Measurements from ENCODE around the gene LPCAT4.

LPCAT4 gene

DNA sequence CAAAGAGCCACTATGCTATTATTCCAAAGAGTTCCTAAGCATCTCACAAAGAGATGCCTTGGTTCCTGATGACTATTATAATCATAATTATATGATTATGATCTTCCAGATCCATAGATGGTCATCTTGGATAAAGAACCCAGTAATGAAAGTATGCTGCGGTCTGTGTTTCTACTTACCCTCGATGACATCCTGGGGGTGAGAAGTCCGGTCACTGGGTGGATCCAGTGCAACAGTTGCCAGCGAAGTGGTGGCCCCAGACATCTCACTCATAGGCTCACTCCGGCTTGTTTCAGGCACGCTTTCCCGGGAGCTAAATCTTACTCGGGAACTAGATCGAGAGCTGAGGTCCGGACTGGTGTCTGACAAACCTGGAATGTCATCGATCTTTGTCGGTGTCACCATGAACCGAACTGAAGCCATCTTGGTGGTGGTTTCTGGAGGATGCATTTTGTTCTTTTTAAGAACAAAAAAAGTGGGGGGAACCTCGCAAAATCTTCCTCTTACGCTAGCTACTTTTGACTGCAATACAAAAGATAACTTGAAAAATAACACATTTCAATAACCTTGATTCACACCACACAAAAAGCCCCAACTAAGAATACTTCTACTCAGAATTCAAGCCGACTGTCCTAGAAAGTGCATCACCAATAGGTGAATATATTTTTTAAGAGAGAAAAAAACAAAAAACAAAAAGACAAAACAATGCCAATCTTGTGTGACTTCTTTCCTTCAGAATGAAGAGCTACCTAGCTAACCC is 30.6 kb downstream of the LPCAT4 start:
- no peak for FAIRE-seq

DNA sequence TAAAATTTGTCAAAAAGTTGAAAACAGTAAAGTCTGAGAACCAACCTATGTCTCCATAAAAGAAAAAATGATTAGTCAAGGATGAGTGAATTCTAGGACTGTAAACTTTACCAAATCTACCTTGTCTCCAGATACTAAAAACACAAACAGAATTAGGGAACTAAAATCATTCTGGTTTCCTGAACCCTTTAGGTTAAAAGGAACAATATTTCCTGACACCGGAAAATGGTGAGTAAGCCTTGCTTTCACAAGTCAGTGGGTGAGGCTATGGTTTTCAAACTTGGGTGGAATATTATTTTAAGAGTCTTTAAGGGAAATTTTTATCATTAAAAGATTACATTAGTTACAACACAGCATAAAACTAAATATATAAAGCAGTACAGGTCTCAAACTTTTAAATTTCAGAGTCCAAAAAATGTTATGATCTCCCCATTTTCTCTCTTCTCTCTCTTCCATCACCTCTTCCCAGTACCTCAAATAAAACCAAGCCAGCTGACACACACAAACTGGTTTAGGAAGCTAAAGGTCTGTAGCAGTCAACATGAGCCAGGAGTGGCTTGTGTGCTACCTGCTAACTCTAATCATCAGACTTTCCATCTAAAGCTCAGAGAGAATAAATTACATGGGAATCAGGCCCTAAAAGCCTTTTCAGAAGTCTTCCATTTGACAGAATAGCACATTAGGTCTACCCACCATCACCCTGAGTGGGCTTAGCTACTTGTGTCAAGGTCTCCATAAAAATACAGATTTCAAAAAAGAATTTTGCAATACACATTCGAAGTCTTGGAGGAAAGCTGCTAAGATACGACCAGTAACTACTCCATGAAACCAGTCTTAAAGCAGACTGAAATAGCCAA is 31.6 kb downstream of the LPCAT4 start:
- FAIRE-seq = no peak

DNA sequence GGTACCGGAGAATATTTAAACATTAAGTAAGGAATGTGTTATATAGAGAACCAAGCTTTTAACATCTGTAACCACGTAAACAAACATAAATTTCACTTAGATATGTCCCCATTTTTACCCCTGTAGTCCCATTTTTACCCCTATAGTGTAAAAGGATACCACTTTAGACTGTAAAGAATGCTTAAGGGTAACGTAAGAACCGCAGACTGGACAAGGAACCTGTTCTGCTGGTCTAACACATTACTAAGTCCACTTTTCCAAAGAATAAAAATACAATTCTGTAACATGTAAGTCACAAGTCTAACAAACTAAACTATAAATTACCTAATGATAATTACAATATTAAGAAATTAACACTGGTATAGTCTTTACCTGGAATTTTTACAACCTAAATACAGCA is 32.3 kb downstream of the LPCAT4 start:
- FAIRE-seq = no peak

DNA sequence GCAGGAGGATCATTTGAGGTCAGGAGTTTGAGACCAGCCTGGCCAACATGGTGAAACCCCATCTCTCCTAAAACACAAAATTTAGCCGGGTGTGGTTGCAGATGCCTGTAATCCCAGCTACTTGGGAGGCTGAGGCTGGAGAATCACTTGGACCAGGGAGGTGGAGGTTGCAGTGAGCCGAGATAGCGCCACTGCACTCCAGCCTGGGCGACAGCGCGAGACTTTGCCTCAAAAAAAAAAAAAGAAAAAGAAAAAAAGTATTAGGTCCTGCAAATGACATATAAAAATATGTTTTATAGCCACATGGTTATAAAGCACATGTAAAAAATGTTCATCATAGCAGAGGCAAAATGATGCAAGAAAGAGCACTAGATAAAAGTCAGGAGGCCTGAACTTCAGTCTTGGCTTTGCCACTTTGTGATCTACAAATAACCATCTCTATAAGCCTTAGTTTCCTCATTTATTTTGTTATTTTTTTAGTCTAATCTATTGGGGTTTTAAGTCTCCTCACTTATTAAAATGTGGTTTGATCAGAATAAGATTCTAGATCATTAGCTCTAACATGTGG is 34.4 kb downstream of the LPCAT4 start:
- FAIRE-seq = no peak

DNA sequence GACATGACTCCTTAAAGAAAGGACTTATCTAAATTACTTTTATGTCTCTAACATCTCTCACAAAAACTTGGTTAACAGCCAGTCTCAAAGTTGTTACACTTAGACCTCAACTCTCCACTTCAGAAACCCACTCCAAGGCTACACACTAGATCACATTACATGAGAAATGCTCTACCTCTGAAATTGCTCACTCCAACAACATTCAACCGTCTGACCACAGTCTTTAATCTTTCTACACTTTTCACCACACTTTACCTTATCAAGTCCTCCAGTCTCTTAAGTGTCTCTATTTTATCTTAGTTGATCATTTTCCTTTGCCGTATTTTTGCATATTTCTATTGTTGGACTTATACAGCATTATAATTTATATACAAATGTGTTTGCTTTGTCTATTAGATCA is 35.2 kb downstream of the LPCAT4 start:
- no peak for FAIRE-seq

DNA sequence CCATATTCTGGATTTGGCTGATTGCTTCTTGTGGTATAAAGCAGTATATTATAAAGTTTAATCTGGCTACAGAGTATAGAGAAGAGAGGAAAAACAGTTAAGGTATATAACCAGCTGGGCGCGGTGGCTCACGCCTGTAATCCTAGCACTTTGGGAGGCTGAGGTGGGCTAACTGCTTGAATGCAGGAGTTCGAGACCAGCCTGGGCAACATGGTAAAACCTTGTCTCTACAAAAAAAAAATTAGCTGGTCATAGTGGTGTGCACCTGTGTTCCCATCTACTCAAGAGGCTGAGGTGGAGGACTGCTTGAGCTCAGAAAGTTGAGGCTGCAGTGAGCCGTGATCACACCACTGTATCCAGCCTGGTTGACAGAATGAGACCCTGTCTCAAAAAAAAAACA is 36.7 kb downstream of the LPCAT4 start:
- FAIRE-seq = no peak

DNA sequence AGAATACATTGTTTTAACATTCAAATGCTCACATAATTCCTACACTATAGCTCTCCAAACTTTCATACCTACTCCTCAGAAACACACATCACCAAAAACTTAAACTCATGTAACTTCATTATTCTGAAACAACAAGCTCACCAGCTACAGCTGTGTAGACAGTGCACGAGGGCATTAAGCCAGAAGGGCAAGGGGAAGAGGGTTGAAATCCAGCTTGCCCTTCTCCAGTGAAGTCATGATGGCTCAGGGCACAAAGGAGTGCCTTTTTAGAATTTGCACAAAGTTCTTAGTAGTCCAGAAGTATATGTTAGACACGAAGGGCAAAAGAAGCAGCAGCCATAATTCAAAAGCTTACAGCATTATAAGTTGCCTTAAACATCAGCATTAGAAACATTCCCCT is 38.0 kb downstream of the LPCAT4 start:
- no peak for FAIRE-seq

DNA sequence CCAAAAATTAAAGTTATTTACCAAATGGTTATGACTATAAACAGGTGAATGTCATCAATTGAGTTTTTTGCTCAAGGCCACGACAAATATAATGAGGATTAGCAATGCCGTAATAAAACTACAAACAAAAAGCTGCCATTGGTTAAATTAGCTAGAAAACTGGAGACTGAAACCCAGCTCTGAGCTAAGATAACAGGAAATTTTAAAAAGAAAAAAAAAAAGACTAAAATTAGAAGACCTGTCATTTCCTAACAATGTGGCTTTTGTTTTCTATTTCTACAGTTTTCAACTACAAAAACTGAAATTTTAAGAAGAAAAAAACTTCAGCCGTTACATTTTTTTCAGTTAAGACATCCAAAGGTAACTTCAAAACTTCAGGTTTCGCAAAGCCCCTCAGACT is 39.1 kb downstream of the LPCAT4 start:
- FAIRE-seq = no peak

DNA sequence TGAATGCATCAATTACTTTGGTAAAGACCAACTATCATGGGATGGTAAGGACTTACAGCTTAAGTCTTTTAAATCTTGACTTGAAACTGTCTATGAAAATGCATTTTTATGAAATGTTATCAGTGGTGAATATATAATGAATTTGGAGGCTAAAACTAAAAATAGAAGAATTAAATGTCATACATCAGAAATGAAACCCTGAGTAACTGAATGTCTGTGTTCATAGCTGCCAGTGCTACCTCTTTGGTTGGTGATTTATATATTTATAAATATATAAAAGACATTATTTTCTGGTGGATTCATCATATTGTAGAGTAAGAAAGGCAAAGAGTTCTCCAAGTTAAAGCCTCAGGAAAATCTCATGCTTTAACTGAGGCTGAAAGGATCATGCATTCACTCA is 41.6 kb downstream of the LPCAT4 start:
- FAIRE-seq = no peak

DNA sequence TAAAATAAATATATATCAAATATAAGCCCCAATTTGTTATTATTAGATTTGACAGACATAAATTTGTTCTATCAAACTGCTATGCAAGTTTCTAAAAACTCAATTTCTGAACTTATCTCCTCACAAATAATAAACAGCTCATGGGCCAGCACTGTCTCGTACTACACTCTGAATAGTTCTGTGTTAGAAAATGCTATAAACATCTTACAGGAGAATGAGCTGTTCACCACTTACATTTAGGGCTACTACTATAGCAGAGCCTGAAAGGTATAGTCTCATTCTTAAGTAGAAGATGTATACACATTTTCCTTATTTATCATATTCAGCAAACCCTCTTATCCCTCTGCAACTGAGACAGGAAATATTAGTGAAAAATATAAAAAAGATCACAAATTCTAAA is 42.1 kb downstream of the LPCAT4 start:
- FAIRE-seq = no peak

DNA sequence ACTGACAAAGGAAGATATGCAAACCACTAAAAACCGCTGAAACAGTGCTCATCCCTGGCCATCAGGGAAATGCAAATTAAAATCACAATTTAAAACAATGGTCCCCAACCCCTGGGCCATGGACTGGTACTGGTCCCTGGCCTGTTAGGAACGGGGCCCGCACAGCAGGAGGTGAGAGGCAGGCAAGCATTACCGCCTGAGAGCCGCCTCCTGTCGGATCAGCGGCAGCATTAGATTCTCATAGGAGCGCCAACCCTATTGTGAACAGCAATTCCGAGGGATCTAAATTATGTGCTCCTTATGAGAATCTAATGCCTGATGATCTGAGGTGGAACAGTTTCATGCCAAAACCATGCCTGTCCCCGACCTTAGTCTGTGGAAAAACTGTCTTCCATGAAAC is 43.8 kb downstream of the LPCAT4 start:
- no peak for FAIRE-seq

DNA sequence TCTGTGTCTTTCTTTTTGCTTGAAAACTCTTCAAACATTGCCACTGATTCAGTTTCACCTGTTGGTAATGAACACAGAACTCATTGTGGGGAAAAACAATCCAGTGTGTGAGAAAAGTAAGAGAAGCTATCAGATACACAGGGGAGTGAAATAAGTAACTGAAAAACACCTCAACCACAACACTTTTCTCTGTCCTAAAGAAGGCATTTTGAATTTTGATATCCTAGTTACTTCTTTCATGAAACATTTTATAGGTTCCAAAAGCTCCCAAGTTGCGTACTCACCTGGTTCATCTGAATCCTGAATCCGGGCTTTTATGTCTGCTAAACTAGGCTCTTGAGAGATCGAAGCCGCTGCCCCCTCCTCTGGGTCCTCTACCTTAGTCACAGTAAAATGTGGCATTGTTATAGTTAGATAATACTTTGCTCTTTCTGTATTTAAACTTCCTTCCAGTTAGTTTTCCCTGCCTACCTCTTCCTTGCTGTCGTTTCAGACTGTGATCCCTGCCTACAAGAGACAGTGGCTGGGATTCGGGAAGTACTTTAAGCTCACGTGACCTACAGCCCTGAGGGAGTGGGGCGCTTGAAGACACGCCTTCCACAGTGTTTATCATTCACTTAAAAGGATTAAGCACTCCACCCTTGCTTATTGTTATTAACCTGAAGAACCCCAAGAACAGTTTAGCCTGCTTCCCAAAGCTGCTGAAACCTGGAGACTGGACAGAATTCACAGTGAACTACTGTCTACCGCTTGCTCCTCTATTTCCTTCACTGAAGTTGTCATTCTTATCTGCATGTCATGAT is 48.5 kb downstream of the LPCAT4 start:
- FAIRE-seq = peak; percentile 62

DNA sequence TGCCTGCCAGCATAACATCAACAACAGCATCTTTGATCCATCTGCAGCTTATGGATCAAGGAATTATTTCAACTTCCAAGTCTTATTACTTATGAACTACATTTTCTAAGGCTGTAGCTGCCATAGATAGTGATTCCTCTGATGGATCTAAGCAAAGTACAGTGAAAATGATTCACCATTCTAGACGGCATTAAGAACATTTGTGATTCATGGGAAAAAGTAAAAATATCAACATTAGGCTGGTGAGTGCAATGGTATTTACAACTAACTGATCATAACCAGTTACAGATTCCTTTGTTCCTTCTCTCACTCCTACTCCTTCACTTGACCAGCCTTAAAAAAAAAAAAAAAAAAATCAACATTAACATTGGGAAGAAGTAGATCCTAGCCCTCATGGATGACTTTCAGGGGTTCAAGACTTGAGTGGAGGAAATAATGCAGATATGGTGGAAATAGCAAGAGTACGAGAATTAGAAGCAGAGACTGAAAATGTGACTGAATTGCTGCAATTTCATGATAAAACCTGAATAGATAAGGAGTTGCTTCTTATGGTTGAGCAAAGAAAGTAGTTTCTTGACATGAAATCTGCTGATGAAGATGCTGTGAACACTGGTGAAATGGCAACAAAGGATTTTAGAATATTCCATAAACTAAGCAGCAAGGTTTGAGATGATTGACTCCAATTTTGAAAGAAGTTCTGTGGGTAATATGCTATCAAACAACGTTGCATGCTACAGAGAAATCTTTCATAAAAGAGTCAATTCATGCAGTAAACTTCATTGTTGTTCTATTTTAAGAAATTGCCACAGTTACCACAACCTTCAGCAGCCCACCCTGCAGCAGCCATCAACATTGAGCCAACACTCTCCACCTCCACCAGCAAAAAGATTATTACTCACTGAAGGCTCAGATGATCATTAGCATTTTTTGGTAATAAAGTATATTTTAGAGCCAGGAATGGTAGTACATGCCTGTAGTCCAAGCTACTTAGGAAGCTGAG is 52.2 kb downstream of the LPCAT4 start:
- no peak for FAIRE-seq

DNA sequence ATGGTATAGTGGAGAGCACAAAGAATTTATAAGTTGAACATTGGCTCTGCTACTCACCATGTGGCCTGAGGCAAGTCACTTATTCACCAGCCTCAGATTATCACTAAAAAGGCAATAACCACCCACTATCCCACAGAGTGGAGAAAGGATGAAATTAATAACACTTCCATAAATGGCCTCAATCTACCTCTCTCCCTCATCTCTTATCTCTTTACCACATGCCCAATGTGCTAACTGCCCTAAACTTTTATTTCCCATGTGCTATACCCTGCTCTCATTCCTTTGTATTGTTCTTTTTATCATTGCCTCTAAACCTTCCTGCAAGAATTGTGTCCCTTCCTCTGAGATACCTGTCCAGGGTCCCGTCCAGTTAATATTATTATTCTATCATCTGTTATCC is 55.4 kb downstream of the LPCAT4 start:
- FAIRE-seq = no peak

All from endometrium (tissue), 2 donors.